K562 (cell line): ENCODE results near the gene HRH3. TPM values are rescaled to one million over a fixed set of nuclear protein-coding genes. Genes with fewer than 3 reads are reported as not detected.

Experiments used
- FOXJ3 ChIP-seq: sonication (generic); formaldehyde crosslinking; IDR thresholded peaks from 2 replicates; pipeline ENCODE4 v1.4.0; 2020; ENCODE audit warnings: mild to moderate bottlenecking, missing genetic modification reagents
- MBD2 ChIP-seq: sonication (generic); IDR thresholded peaks from 2 replicates; pipeline ENCODE4 v1.6.1; 2016; ENCODE audit warnings: low read depth, borderline replicate concordance
- MEIS2 ChIP-seq: fragments of 450-650 bp; IDR thresholded peaks from 2 replicates; pipeline ENCODE4 v1.6.1; 2014; ENCODE audit warnings: mild to moderate bottlenecking; ENCODE audit not compliant: partially characterized antibody
- NFIC ChIP-seq: fragments of 450-650 bp; IDR thresholded peaks from 2 replicates; pipeline ENCODE4 v1.6.1; 2017; ENCODE audit warnings: mild to moderate bottlenecking, inconsistent platforms
- RB1 ChIP-seq: fragments of 450-650 bp; IDR thresholded peaks from 2 replicates; pipeline ENCODE4 v1.6.1; 2017; ENCODE audit warnings: low read depth, mild to moderate bottlenecking
- SIN3A ChIP-seq, 2 experiments: fragments of 150-350 bp in 1 of 2; IDR thresholded peaks; 2 replicates each; pipeline ENCODE4 v1.6.1; 2011 to 2016; ENCODE audit warnings: borderline replicate concordance in 2 of 2, low read depth in 2 of 2, low read length in 2 of 2, mild to moderate bottlenecking in 2 of 2, moderate library complexity in 2 of 2; ENCODE audit not compliant: control insufficient read depth in 1 of 2
- U2AF2 ChIP-seq: fragments of 200-400 bp; formaldehyde crosslinking; optimal IDR thresholded peaks from 2 replicates; pipeline ENCODE3; 2017; ENCODE audit warnings: low read depth, mild to moderate bottlenecking, low read length
- ZFP1 ChIP-seq: fragments of 450-650 bp; formaldehyde crosslinking; IDR thresholded peaks from 2 replicates; pipeline ENCODE4 v1.4.0; 2020; ENCODE audit warnings: mild to moderate bottlenecking, mixed read lengths
- ZNF146 ChIP-seq: IDR thresholded peaks from one replicate; pipeline ENCODE4 v1.6.1; 2018; ENCODE audit warnings: missing compliant biosample characterization; ENCODE audit not compliant: unreplicated experiment
- ZNF311 ChIP-seq: fragments of 250-450 bp; sonication (Bioruptor Pico); IDR thresholded peaks from 2 replicates; pipeline ENCODE4 v1.4.0; 2020; ENCODE audit warnings: mild to moderate bottlenecking, moderate library complexity
- ZNF551 ChIP-seq: fragments of 250-450 bp; sonication (Bioruptor Pico); IDR thresholded peaks from 2 replicates; pipeline ENCODE4 v1.5.0; 2021; ENCODE audit warnings: mild to moderate bottlenecking, moderate library complexity
- polyA plus RNA-seq, 8 experiments: library from polyadenylated mRNA; depleted of rRNA in 4 of 8; stranded (reverse) in 5 of 8; unstranded in 3 of 8; fragments of >200 nt; fragmentation: Nextera tagmentation in 2 of 8; fragmentation: Illumina TruSeq in 1 of 8; extraction: Ambion mirVana in 2 of 8; extraction: Trizol in 1 of 8; gene quantifications; 2 replicates each; pipeline versions ENCODE4 v1.2.1 to v1.2.3, GENCODE V29; 2011 to 2014; ENCODE audit warnings: inconsistent platforms in 1 of 8, missing spikeins in 1 of 8
- total RNA-seq, 7 experiments: library from RNA; depleted of rRNA in 6 of 7; stranded (reverse); fragments of >200 nt in 6 of 7; fragmentation: Illumina TruSeq in 2 of 7; extraction: Trizol in 2 of 7; gene quantifications; 2 replicates each; pipeline versions ENCODE4 v1.2.1 to v1.2.3, GENCODE V29; 2011 to 2021; ENCODE audit warnings: low replicate concordance in 1 of 7
- TF ChIP-seq, protein P1 (sequence below): fragments of 150-350 bp; conservative IDR thresholded peaks from 2 replicates; pipeline ENCODE4 v1.6.1; 2014; ENCODE audit warnings: low read length
- TF ChIP-seq, protein P2 (sequence below): sonication (generic); formaldehyde crosslinking; IDR thresholded peaks from 2 replicates; pipeline ENCODE4 v1.8.1; 2023; ENCODE audit warnings: mild to moderate bottlenecking, missing genetic modification reagents
- TF ChIP-seq, protein P3 (sequence below): sonication (generic); formaldehyde crosslinking; IDR thresholded peaks from 2 replicates; pipeline ENCODE4 v1.5.0; 2020; ENCODE audit warnings: missing genetic modification reagents
- TF ChIP-seq, protein P4 (sequence below): sonication (generic); formaldehyde crosslinking; IDR thresholded peaks from 2 replicates; pipeline ENCODE4 v1.8.0; 2022; ENCODE audit warnings: missing genetic modification reagents, mild to moderate bottlenecking, moderate library complexity, borderline replicate concordance
- TF ChIP-seq, protein P5 (sequence below): fragments of 450-650 bp; IDR thresholded peaks from 2 replicates; pipeline ENCODE4 v1.6.1; 2016; ENCODE audit warnings: low read depth, mild to moderate bottlenecking, moderate library complexity
- TF ChIP-seq, protein P6 (sequence below): fragments of 250-450 bp; sonication (Bioruptor Pico); IDR thresholded peaks from 2 replicates; pipeline ENCODE4 v1.9.0; 2021; ENCODE audit warnings: mild to moderate bottlenecking, inconsistent platforms

The HRH3 gene
- total and polyA plus RNA-seq, 9 of the 15 experiments (the other 6 are each of a cell fraction or from before 2014, with no cell fraction given): not detected

DNA sequence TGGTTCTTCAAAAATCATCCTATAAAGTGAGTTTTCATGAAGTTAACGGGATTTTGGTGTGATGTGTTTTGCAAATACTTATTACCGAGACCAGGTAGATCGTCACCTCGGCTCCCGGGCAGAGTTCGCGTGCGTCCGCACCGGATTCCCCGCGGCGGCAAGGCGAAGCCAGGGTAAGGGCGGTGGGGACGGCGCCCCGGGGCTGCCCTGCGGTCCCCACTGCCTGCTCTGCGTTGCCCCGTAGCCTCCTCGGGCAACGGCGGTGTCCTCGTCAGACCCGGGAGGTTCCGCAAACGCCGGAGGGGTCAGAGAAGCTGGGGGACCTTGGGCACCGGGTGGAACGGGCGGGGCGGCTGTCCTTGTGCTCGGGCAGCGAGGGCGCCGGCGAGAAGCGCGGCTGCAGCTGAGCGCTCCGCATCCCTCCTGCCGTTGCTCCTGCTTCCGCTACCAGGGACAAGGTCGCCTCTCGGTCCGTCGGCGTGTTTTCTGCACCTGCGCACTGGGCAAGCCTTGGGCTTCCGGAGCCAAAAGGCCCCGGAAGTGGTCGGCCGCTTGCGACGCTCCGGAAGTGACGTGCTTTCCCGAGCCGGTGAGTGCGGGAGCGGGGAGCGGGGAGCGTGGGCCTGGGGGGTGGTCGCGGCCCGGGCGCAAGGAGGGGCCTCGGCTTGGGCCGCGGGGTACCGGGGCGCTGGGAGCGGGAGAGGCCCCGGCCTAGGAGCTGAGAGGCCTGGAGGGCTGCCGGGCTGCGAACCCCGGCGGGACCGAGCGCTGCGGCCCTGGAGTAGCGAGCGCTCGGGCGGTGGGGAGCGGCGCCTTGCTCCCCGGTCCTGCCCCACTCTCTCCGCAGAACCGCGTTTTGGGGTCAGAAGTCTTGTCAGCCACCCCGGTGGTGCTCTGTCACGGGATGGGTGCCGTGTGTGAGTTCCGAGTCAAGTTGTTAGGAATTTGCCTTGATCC is 37.3 kb downstream of the HRH3 start, which contains the start of gene MTG2 (continued):
- TF ChIP-seq, protein P1, sequence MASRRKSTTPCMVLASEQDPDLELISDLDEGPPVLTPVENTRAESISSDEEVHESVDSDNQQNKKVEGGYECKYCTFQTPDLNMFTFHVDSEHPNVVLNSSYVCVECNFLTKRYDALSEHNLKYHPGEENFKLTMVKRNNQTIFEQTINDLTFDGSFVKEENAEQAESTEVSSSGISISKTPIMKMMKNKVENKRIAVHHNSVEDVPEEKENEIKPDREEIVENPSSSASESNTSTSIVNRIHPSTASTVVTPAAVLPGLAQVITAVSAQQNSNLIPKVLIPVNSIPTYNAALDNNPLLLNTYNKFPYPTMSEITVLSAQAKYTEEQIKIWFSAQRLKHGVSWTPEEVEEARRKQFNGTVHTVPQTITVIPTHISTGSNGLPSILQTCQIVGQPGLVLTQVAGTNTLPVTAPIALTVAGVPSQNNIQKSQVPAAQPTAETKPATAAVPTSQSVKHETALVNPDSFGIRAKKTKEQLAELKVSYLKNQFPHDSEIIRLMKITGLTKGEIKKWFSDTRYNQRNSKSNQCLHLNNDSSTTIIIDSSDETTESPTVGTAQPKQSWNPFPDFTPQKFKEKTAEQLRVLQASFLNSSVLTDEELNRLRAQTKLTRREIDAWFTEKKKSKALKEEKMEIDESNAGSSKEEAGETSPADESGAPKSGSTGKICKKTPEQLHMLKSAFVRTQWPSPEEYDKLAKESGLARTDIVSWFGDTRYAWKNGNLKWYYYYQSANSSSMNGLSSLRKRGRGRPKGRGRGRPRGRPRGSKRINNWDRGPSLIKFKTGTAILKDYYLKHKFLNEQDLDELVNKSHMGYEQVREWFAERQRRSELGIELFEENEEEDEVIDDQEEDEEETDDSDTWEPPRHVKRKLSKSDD: no peak
- TF ChIP-seq MBD2 (peak; percentile 76; the same call in 1 of the 2 replicates), ZNF146 (CRISPR knock-in tag) (no peak), ZFP1 (CRISPR knock-in tag) (no peak), NFIC (peak; percentile 32), ZNF311 (CRISPR knock-in tag) (no peak), SIN3A (IDR thresholded peaks at IDR 0.05; ENCODE audit: borderline replicate concordance in 2 of 2, control insufficient read depth in 1 of 2, low read depth in 2 of 2, low read length in 2 of 2) (peak; percentile 76 to 80; a peak in 2 of 4 replicates), RB1 (peak; percentile 35), U2AF2 (no peak), MEIS2 (no peak), FOXJ3 (CRISPR knock-in tag) (no peak), ZNF551 (CRISPR knock-in tag) (no peak)
- TF ChIP-seq, protein P2, sequence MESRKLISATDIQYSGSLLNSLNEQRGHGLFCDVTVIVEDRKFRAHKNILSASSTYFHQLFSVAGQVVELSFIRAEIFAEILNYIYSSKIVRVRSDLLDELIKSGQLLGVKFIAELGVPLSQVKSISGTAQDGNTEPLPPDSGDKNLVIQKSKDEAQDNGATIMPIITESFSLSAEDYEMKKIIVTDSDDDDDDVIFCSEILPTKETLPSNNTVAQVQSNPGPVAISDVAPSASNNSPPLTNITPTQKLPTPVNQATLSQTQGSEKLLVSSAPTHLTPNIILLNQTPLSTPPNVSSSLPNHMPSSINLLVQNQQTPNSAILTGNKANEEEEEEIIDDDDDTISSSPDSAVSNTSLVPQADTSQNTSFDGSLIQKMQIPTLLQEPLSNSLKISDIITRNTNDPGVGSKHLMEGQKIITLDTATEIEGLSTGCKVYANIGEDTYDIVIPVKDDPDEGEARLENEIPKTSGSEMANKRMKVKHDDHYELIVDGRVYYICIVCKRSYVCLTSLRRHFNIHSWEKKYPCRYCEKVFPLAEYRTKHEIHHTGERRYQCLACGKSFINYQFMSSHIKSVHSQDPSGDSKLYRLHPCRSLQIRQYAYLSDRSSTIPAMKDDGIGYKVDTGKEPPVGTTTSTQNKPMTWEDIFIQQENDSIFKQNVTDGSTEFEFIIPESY (CRISPR knock-in tag): no peak
- TF ChIP-seq, protein P3, sequence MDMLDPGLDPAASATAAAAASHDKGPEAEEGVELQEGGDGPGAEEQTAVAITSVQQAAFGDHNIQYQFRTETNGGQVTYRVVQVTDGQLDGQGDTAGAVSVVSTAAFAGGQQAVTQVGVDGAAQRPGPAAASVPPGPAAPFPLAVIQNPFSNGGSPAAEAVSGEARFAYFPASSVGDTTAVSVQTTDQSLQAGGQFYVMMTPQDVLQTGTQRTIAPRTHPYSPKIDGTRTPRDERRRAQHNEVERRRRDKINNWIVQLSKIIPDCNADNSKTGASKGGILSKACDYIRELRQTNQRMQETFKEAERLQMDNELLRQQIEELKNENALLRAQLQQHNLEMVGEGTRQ (CRISPR knock-in tag): no peak
- TF ChIP-seq, protein P4, sequence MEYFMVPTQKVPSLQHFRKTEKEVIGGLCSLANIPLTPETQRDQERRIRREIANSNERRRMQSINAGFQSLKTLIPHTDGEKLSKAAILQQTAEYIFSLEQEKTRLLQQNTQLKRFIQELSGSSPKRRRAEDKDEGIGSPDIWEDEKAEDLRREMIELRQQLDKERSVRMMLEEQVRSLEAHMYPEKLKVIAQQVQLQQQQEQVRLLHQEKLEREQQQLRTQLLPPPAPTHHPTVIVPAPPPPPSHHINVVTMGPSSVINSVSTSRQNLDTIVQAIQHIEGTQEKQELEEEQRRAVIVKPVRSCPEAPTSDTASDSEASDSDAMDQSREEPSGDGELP (CRISPR knock-in tag): peak; percentile 96
- TF ChIP-seq, protein P5, sequence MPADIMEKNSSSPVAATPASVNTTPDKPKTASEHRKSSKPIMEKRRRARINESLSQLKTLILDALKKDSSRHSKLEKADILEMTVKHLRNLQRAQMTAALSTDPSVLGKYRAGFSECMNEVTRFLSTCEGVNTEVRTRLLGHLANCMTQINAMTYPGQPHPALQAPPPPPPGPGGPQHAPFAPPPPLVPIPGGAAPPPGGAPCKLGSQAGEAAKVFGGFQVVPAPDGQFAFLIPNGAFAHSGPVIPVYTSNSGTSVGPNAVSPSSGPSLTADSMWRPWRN: no peak
- TF ChIP-seq, protein P6, sequence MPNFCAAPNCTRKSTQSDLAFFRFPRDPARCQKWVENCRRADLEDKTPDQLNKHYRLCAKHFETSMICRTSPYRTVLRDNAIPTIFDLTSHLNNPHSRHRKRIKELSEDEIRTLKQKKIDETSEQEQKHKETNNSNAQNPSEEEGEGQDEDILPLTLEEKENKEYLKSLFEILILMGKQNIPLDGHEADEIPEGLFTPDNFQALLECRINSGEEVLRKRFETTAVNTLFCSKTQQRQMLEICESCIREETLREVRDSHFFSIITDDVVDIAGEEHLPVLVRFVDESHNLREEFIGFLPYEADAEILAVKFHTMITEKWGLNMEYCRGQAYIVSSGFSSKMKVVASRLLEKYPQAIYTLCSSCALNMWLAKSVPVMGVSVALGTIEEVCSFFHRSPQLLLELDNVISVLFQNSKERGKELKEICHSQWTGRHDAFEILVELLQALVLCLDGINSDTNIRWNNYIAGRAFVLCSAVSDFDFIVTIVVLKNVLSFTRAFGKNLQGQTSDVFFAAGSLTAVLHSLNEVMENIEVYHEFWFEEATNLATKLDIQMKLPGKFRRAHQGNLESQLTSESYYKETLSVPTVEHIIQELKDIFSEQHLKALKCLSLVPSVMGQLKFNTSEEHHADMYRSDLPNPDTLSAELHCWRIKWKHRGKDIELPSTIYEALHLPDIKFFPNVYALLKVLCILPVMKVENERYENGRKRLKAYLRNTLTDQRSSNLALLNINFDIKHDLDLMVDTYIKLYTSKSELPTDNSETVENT (CRISPR knock-in tag): peak; percentile 75; the same call in 1 of the 2 replicates
